HFF-Myc (cell line): ENCODE measurements around the gene GPC1.

ENCODE experiments used
- DNase-seq: peaks from one replicate; pipeline ENCODE4 v3.0.0-alpha.2; 2011; ENCODE audit warnings: low read depth; ENCODE audit errors: extremely low read depth
- H3K4me3 ChIP-seq: replicated peaks from 2 replicates; pipeline ENCODE4 v1.5.1; 2011; ENCODE audit warnings: low read depth, mild to moderate bottlenecking, control low read depth, low read length
- TF ChIP-seq, protein P1 (sequence below): IDR thresholded peaks from 2 replicates; pipeline ENCODE4 v1.5.1; 2012; ENCODE audit warnings: mild to moderate bottlenecking, low read depth, low read length, control low read depth; ENCODE audit errors: missing control alignments

Gene GPC1

GRCh38 chr2:240389302-240389805 is 46.1 kb upstream of the GPC1 start:
- no peak for DNase-seq
- no peak overlapping the region for H3K4me3 ChIP-seq
- TF ChIP-seq, protein P1, sequence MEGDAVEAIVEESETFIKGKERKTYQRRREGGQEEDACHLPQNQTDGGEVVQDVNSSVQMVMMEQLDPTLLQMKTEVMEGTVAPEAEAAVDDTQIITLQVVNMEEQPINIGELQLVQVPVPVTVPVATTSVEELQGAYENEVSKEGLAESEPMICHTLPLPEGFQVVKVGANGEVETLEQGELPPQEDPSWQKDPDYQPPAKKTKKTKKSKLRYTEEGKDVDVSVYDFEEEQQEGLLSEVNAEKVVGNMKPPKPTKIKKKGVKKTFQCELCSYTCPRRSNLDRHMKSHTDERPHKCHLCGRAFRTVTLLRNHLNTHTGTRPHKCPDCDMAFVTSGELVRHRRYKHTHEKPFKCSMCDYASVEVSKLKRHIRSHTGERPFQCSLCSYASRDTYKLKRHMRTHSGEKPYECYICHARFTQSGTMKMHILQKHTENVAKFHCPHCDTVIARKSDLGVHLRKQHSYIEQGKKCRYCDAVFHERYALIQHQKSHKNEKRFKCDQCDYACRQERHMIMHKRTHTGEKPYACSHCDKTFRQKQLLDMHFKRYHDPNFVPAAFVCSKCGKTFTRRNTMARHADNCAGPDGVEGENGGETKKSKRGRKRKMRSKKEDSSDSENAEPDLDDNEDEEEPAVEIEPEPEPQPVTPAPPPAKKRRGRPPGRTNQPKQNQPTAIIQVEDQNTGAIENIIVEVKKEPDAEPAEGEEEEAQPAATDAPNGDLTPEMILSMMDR = no peak

- no peak overlapping the region for H3K4me3 ChIP-seq
- TF ChIP-seq, protein P1 = no peak
- no peak for DNase-seq
These were observed 45.1 kb upstream of the GPC1 start for GRCh38 chr2:240390091-240391073.

GRCh38 chr2:240391111-240392051 is 44.1 kb upstream of the GPC1 start:
- no peak overlapping the region for H3K4me3 ChIP-seq
- DNase-seq = no peak
- TF ChIP-seq, protein P1 = no peak

DNA sequence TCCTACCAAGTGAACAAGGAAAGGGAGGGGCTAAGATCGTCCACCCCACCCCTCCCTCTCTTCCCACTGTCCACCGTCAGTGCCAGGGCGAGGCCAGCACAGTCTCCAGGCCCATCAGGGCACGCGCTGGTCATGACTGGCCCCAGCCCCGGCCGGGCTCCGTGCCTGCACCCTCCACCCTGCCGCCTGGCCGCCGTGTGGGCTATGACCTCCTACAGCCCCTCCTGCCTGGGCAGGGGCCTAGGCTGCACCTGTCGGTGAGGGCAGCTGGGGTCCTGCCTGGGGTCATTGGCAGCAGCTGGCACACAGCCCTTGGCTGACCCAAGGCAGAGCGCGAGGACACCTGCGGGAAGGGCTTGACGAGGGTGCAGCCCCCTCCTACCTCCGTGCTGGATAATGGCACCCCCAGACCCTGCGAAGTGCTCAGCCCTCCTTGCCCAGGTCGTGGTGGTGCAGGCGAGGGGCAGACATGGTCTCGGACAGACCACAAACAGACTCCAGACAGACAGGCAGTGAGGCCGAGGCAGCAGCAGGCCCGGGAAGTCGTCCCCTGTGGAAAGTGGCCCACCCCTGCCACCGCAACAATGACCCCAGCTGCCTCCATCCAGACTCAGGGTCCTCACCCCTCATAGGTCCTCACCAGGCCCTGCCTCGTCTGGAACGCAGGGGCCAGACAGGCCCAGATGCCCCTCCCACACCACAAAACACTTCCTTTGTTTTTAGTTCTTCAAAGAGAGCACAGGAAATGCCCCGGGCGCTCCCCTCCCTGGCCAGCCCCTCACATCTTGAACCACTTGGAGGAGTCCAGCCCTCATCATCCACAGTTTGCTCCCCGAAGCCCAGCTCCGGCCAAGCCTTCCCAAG is 43.1 kb upstream of the GPC1 start:
- H3K4me3 ChIP-seq = no peak overlapping the region
- TF ChIP-seq, protein P1 = no peak
- no peak for DNase-seq

DNA sequence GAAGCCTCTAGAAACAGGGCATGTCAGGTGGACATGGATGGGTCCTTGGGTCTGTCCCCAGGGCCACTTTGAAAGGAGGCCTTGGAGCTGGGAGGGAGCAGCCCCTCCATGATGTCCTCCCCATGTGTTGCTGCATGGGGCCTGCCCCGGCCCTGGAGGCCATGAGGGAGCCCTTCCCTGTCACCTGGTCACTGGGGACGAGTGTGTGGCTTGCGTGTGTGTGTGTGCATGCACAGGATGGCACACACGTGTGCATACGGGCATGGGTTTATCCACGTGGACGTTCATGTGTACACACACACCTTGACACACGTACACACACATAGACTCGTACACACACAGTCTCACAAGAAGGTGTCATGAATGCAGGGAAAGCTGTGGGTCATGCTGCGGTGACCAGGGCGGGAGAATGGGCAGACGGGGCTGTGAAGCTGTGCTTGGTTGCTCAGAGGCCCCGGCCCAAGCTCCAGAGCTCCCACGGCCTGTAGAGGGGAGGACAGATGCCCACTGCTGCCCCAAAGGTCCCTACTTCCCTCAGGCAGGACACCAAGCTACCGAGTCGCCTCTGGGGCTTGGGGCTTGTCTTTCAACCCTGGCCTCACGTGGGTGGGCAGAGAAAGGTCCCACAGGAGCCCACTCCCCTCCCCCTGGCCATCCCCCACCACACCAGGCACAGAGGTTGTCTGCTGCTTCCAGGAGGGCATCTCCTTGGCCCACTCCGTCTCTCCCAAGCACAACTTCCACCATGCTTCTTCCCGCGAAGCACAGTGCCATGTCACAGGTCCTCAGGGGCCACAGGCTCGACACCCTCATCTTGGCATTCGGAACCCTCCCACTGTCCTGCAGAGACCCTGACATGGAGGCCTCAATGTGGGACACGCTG is 42.3 kb upstream of the GPC1 start:
- TF ChIP-seq, protein P1 = no peak
- no peak overlapping the region for H3K4me3 ChIP-seq
- no peak for DNase-seq
